DMS 273 treated with DMSO at 0.1 percent for 48 hours (cell line): ENCODE data around the gene MICU1.
"Not testable (repeated sequence)": the region's sequence is repeated elsewhere in the genome, so short reads cannot be mapped to it uniquely, and the experiment has no call there.

Experiments used
- DNase-seq: peaks from one replicate; lab custom pipeline; 2025; lab: John Stamatoyannopoulos, UW

The MICU1 gene

GRCh38 chr10:72435570-72435969 lies 190.3 kb downstream of the MICU1 start:
- DNase-seq, result no peak

- DNase-seq, result not testable (repeated sequence)
Measured at GRCh38 chr10:72430936-72431335, 194.9 kb downstream of the MICU1 start.

- no peak for DNase-seq
Measured at GRCh38 chr10:72429931-72430330, 195.9 kb downstream of the MICU1 start.

- DNase-seq, result peak; percentile 62
Measured at GRCh38 chr10:72426986-72427385, 198.9 kb downstream of the MICU1 start.

GRCh38 chr10:72425133-72425532 lies 200.7 kb downstream of the MICU1 start:
- no peak for DNase-seq

- DNase-seq, result no peak
Measured at GRCh38 chr10:72424561-72424960, 201.3 kb downstream of the MICU1 start.

GRCh38 chr10:72423426-72423825 lies 202.5 kb downstream of the MICU1 start:
- DNase-seq, result no peak

- DNase-seq, result no peak
Measured at GRCh38 chr10:72421885-72422540, 203.9 kb downstream of the MICU1 start.

- no peak for DNase-seq
Measured at GRCh38 chr10:72419241-72419640, 206.6 kb downstream of the MICU1 start.

GRCh38 chr10:72418679-72419078 lies 207.2 kb downstream of the MICU1 start:
- DNase-seq, result no peak

- DNase-seq, result no peak
Measured at GRCh38 chr10:72417971-72418370, 207.9 kb downstream of the MICU1 start.

GRCh38 chr10:72416661-72417060 lies 209.2 kb downstream of the MICU1 start:
- no peak for DNase-seq

- no peak for DNase-seq
Measured at GRCh38 chr10:72414642-72415041, 211.2 kb downstream of the MICU1 start.

GRCh38 chr10:72409167-72409566 lies 216.7 kb downstream of the MICU1 start:
- no peak for DNase-seq

- DNase-seq, result no peak
Measured at GRCh38 chr10:72407927-72408600, 217.8 kb downstream of the MICU1 start.

- DNase-seq, result no peak
Measured at GRCh38 chr10:72407471-72407870, 218.4 kb downstream of the MICU1 start.

- not testable (repeated sequence) for DNase-seq
Measured at GRCh38 chr10:72395581-72395980, 230.3 kb downstream of the MICU1 start.

GRCh38 chr10:72392571-72392970 lies 233.3 kb downstream of the MICU1 start:
- no peak for DNase-seq

- no peak for DNase-seq
Measured at GRCh38 chr10:72390764-72391163, 235.1 kb downstream of the MICU1 start.

GRCh38 chr10:72389716-72390115 lies 236.2 kb downstream of the MICU1 start:
- no peak for DNase-seq

GRCh38 chr10:72389014-72389413 lies 236.9 kb downstream of the MICU1 start:
- no peak for DNase-seq

- no peak for DNase-seq
Measured at GRCh38 chr10:72388062-72388461, 237.8 kb downstream of the MICU1 start.

GRCh38 chr10:72386916-72387586 lies 238.8 kb downstream of the MICU1 start:
- no peak for DNase-seq
